Neural cell (in vitro differentiated cells): ENCODE measurements around the gene E4F1.

Source experiments
- CTCF ChIP-seq: fragments of 450-650 bp; IDR thresholded peaks from 2 replicates; pipeline ENCODE4 v1.5.1; 2014; ENCODE audit warnings: antibody characterized with exemption, mild to moderate bottlenecking, moderate library complexity; ENCODE audit not compliant: poor library complexity, severe bottlenecking
- EZH2 ChIP-seq: fragments of 200-600, 300-800 bp; shearing (Covaris generic), sonication (generic); IDR thresholded peaks from 2 replicates; pipeline ENCODE4 v1.6.1; 2014; ENCODE audit warnings: antibody characterized with exemption, low read length, borderline replicate concordance, mild to moderate bottlenecking; ENCODE audit not compliant: insufficient read depth, poor library complexity, severe bottlenecking
- MXI1 ChIP-seq: fragments of 450-650 bp; conservative IDR thresholded peaks from 2 replicates; pipeline ENCODE4 v1.6.1; 2014; ENCODE audit warnings: antibody characterized with exemption, mild to moderate bottlenecking; ENCODE audit not compliant: poor library complexity, severe bottlenecking
- POLR2AphosphoS5 ChIP-seq: IDR thresholded peaks from 2 replicates; pipeline ENCODE4 v1.6.1; 2012

DNA sequence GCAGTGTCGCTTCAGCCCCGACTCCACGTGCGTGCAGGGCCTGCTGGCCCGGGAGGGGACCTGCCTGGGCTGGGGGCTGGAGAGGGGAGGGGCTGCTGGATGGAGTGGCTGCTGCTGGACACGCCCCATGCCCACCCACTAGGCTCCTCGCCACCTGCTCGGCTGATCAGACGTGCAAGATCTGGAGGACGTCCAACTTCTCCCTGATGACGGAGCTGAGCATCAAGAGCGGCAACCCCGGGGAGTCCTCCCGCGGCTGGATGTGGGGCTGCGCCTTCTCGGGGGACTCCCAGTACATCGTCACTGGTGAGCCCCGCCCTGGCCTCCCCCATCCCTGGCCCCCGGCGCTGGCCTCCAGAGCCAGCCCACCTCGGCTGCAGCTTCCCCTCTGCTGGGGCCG, 15.1 kb upstream of the E4F1 start:
- TF ChIP-seq EZH2 (no peak), CTCF (no peak), POLR2AphosphoS5 (no peak), MXI1 (no peak)
